ENCODE measurements around the gene DSTN.

The DSTN gene

GRCh38 chr20:17613328-17614175, 43.7 kb downstream of the DSTN start:
- no peak for DNase-seq (ENCODE audit: low read depth)
- no peak for TF ChIP-seq CTCF (IDR thresholded peaks at IDR 0.05; ENCODE audit: low read length, missing control alignments)
- no peak overlapping the region for H3K4me3 ChIP-seq (replicated peaks; ENCODE audit: low read depth, low read length)

- H3K4me3 ChIP-seq (replicated peaks; ENCODE audit: low read depth, low read length) = no peak overlapping the region
- peak; percentile 39 for DNase-seq (ENCODE audit: low read depth)
- TF ChIP-seq CTCF (IDR thresholded peaks at IDR 0.05; ENCODE audit: low read length, missing control alignments) = no peak
These were observed 44.4 kb downstream of the DSTN start for GRCh38 chr20:17614176-17614811.

GRCh38 chr20:17614812-17615644, 45.2 kb downstream of the DSTN start:
- no peak for DNase-seq (ENCODE audit: low read depth)
- H3K4me3 ChIP-seq (replicated peaks; ENCODE audit: low read depth, low read length) = no peak overlapping the region
- no peak for TF ChIP-seq CTCF (IDR thresholded peaks at IDR 0.05; ENCODE audit: low read length, missing control alignments)

- TF ChIP-seq CTCF (IDR thresholded peaks at IDR 0.05; ENCODE audit: low read length, missing control alignments) = no peak
- H3K4me3 ChIP-seq (replicated peaks; ENCODE audit: low read depth, low read length) = no peak overlapping the region
- DNase-seq (ENCODE audit: low read depth) = no peak
These were observed 46.0 kb downstream of the DSTN start for GRCh38 chr20:17615645-17616479.

GRCh38 chr20:17616480-17617211, 46.8 kb downstream of the DSTN start:
- no peak for TF ChIP-seq CTCF (IDR thresholded peaks at IDR 0.05; ENCODE audit: low read length, missing control alignments)
- no peak overlapping the region for H3K4me3 ChIP-seq (replicated peaks; ENCODE audit: low read depth, low read length)
- no peak for DNase-seq (ENCODE audit: low read depth)
